H1 (cell line): ENCODE data around the gene RTCA. TPM values are rescaled to one million over a fixed set of nuclear protein-coding genes. Genes with fewer than 3 reads are reported as not detected.

Experiments
- CTCF ChIA-PET: fragments of 300-600 bp; sonication (Branson Sonifier 250); formaldehyde crosslinking; loops from one replicate; lab custom pipeline; 2021; ENCODE audit not compliant: partially characterized antibody; lab: Charles Lee
- POLR2A ChIA-PET: fragments of 300-600 bp; sonication (Branson Sonifier 250); formaldehyde crosslinking; loops from one replicate; lab custom pipeline; 2021; ENCODE audit warnings: inconsistent platforms; ENCODE audit not compliant: partially characterized antibody; lab: Charles Lee
- DNase-seq, 2 experiments: peaks; one replicate each; pipeline versions ENCODE4 v3.0.0 to v3.0.0-alpha.2; 2010 to 2022; ENCODE audit warnings: low spot score in 2 of 2, low read depth in 1 of 2, mixed read lengths in 1 of 2
- FAIRE-seq: peaks from 2 replicates; lab custom pipeline; 2011; peaks lifted over from hg19 to GRCh38; lab: Jason Lieb, UNC
- H2AFZ ChIP-seq: 2 replicates; pipeline ENCODE4 v1.8.1; 2012; ENCODE audit warnings: low read length, inconsistent platforms
- H2AK5ac ChIP-seq: 2 replicates; pipeline ENCODE4 v1.6.1; 2013; ENCODE audit warnings: low read depth, low read length
- H2BK120ac ChIP-seq: replicated peaks from 2 replicates; pipeline ENCODE3; 2013; ENCODE audit warnings: low read depth, low read length, inconsistent platforms
- H2BK12ac ChIP-seq: 2 replicates; pipeline ENCODE4 v1.6.1; 2013; ENCODE audit warnings: low read depth, low read length
- H2BK15ac ChIP-seq: 2 replicates; pipeline ENCODE4 v1.6.1; 2013; ENCODE audit warnings: low read length
- H2BK20ac ChIP-seq: 2 replicates; pipeline ENCODE4 v1.6.1; 2013; ENCODE audit warnings: low read length
- H2BK5ac ChIP-seq: 2 replicates; pipeline ENCODE4 v1.6.1; 2013; ENCODE audit warnings: low read depth, low read length
- H3K14ac ChIP-seq: 2 replicates; pipeline ENCODE4 v1.6.1; 2013; ENCODE audit warnings: inconsistent platforms; ENCODE audit not compliant: insufficient read length
- H3K18ac ChIP-seq: 2 replicates; pipeline ENCODE4 v1.6.1; 2013; ENCODE audit warnings: low read length; ENCODE audit errors: extremely low read depth
- H3K23ac ChIP-seq: 2 replicates; pipeline ENCODE4 v1.6.1; 2013; ENCODE audit warnings: inconsistent platforms; ENCODE audit not compliant: insufficient read length
- H3K23me2 ChIP-seq: 2 replicates; pipeline ENCODE4 v1.6.1; 2013; ENCODE audit warnings: low read depth, low read length
- H3K27ac ChIP-seq: 2 replicates; pipeline ENCODE4 v1.6.1; 2011; ENCODE audit warnings: low read depth, low read length, inconsistent platforms
- H3K27me3 ChIP-seq, 4 experiments: replicated peaks in 1 of 4; 1 replicate in 1 of 4; 2 replicates in 3 of 4; pipeline versions ENCODE4 v1.6.1 to v1.8.1; 2011 to 2013; ENCODE audit warnings: low read length in 3 of 4, mild to moderate bottlenecking in 3 of 4, inconsistent platforms in 2 of 4, mixed read lengths in 2 of 4, moderate library complexity in 1 of 4; ENCODE audit not compliant: control insufficient read depth in 3 of 4, insufficient read depth in 3 of 4; ENCODE audit errors: extremely low read depth in 1 of 4
- H3K36me3 ChIP-seq, 4 experiments: 2 replicates each; pipeline versions ENCODE4 v1.6.1 to v1.8.1; 2011 to 2013; ENCODE audit warnings: mild to moderate bottlenecking in 4 of 4, low read length in 3 of 4, moderate library complexity in 2 of 4, control low read depth in 1 of 4, inconsistent platforms in 1 of 4; ENCODE audit not compliant: insufficient read depth in 4 of 4, control insufficient read depth in 2 of 4
- H3K4ac ChIP-seq: replicated peaks from 2 replicates; pipeline ENCODE3; 2013; ENCODE audit warnings: low read length, low read depth, mixed read lengths, inconsistent platforms; ENCODE audit not compliant: insufficient read length
- H3K4me1 ChIP-seq, 4 experiments: replicated peaks in 1 of 4; 1 replicate in 1 of 4; 2 replicates in 3 of 4; pipeline versions ENCODE4 v1.6.1 to v1.8.1; 2011 to 2013; ENCODE audit warnings: low read length in 3 of 4, inconsistent platforms in 2 of 4, mixed read lengths in 1 of 4; ENCODE audit not compliant: insufficient read depth in 4 of 4, control insufficient read depth in 3 of 4
- H3K4me2 ChIP-seq, 2 experiments: 2 replicates each; pipeline versions ENCODE4 v1.6.1 to v1.8.1; 2011 to 2013; ENCODE audit warnings: low read depth in 2 of 2, low read length in 2 of 2, control low read depth in 1 of 2, inconsistent platforms in 1 of 2, mild to moderate bottlenecking in 1 of 2; ENCODE audit not compliant: insufficient read depth in 1 of 2
- H3K4me3 ChIP-seq, 4 experiments: fragments of 200-600, 300-600 bp in 1 of 4; sonication (generic), shearing (Covaris generic), sonication (Bioruptor Twin) in 1 of 4; 2 replicates each; pipeline versions ENCODE4 v1.5.1 to v1.8.1; 2011 to 2016; ENCODE audit warnings: low read length in 4 of 4, low read depth in 3 of 4, control low read depth in 2 of 4, inconsistent platforms in 2 of 4, mild to moderate bottlenecking in 2 of 4, mixed read lengths in 1 of 4, moderate library complexity in 1 of 4; ENCODE audit not compliant: insufficient read depth in 2 of 4; ENCODE audit errors: extremely low read depth in 1 of 4
- H3K56ac ChIP-seq: replicated peaks from 2 replicates; pipeline ENCODE3; 2013; ENCODE audit warnings: low read depth, mild to moderate bottlenecking, mixed read lengths, low read length, inconsistent platforms; ENCODE audit not compliant: insufficient read length
- H3K79me1 ChIP-seq: 2 replicates; pipeline ENCODE4 v1.6.1; 2013; ENCODE audit warnings: low read depth, low read length, control low read depth
- H3K79me2 ChIP-seq, 2 experiments: 2 replicates each; pipeline versions ENCODE4 v1.6.1 to v1.8.1; 2012 to 2013; ENCODE audit warnings: low read length in 2 of 2, mild to moderate bottlenecking in 2 of 2, inconsistent platforms in 1 of 2; ENCODE audit not compliant: insufficient read depth in 2 of 2, control insufficient read depth in 1 of 2
- H3K9ac ChIP-seq, 4 experiments: replicated peaks in 1 of 4; 1 replicate in 1 of 4; 2 replicates in 3 of 4; pipeline versions ENCODE4 v1.6.1 to v1.8.1; 2011 to 2013; ENCODE audit warnings: low read depth in 3 of 4, low read length in 3 of 4, control low read depth in 2 of 4, mild to moderate bottlenecking in 2 of 4, moderate library complexity in 2 of 4, inconsistent platforms in 1 of 4; ENCODE audit errors: extremely low read depth in 1 of 4
- H3K9me3 ChIP-seq, 2 experiments: 2 replicates each; pipeline versions ENCODE4 v1.6.1 to v1.8.1; 2012 to 2013; ENCODE audit warnings: mild to moderate bottlenecking in 2 of 2, moderate library complexity in 2 of 2, control low read depth in 1 of 2, inconsistent platforms in 1 of 2, low read depth in 1 of 2, low read length in 1 of 2, mixed read lengths in 1 of 2; ENCODE audit not compliant: insufficient read depth in 2 of 2
- H4K20me1 ChIP-seq, 2 experiments: replicated peaks in 1 of 2; 2 replicates each; pipeline versions ENCODE3 to v1.8.1; 2011 to 2013; ENCODE audit warnings: inconsistent platforms in 2 of 2, low read length in 2 of 2, mild to moderate bottlenecking in 1 of 2; ENCODE audit not compliant: insufficient read depth in 2 of 2, control insufficient read depth in 1 of 2
- H4K5ac ChIP-seq: 2 replicates; pipeline ENCODE4 v1.6.1; 2013; ENCODE audit warnings: low read length, low read depth, mixed read lengths, inconsistent platforms; ENCODE audit not compliant: insufficient read length
- H4K8ac ChIP-seq: 2 replicates; pipeline ENCODE4 v1.8.0; 2013; ENCODE audit warnings: mild to moderate bottlenecking, moderate library complexity, low read length, inconsistent platforms; ENCODE audit not compliant: insufficient read depth; ENCODE audit errors: extremely low read depth
- H4K91ac ChIP-seq: replicated peaks from 2 replicates; pipeline ENCODE3; 2013; ENCODE audit warnings: low read length, mixed read lengths, inconsistent platforms; ENCODE audit not compliant: insufficient read length
- SIN3A ChIP-seq, 2 experiments: IDR thresholded peaks in 1 of 2; conservative IDR thresholded peaks in 1 of 2; 2 replicates each; pipeline ENCODE4 v1.6.1; 2011 to 2012; ENCODE audit warnings: low read length in 2 of 2, improper control_type of control experiment in 1 of 2, low read depth in 1 of 2, mild to moderate bottlenecking in 1 of 2
- SP1 ChIP-seq: IDR thresholded peaks from 2 replicates; pipeline ENCODE4 v1.6.1; 2011; ENCODE audit warnings: low read depth, low read length
- WGBS, 2 experiments: shearing (Covaris generic) in 1 of 2; methylation state at CpG; one replicate each; pipeline versions ENCODE4 v1.1.6 to v1.1.7; 2013 to 2015; ENCODE audit warnings: low lambda C conversion rate in 2 of 2, mixed read lengths in 2 of 2, inconsistent platforms in 1 of 2, low coverage in 1 of 2, missing lambda C conversion rate in 1 of 2; ENCODE audit not compliant: insufficient replicate concordance in 2 of 2, insufficient coverage in 1 of 2, insufficient read length in 1 of 2; ENCODE audit errors: extremely low coverage in 1 of 2, missing lambda C conversion rate in 1 of 2; 5-methylcytosine and 5-hydroxymethylcytosine counted together
- polyA plus RNA-seq, 7 experiments: library from polyadenylated mRNA; depleted of rRNA in 3 of 7; stranded (reverse) in 5 of 7; unstranded in 2 of 7; fragments of >200 nt in 5 of 7; fragments of 200-250 nt in 2 of 7; gene quantifications; 1 replicate in 5 of 7; 2 replicates in 1 of 7; 4 replicates in 1 of 7; pipeline versions ENCODE4 v1.2.1 to v1.2.3, GENCODE V29; 2011 to 2013; ENCODE audit warnings: missing spikeins in 2 of 7, mixed read lengths in 2 of 7
- total RNA-seq: library from RNA; stranded (reverse); fragmentation: NEBNext Ultra II Directional; extraction: Animal tissue kit (Norgen Biotek cat#: 25700); gene quantifications from 2 replicates; pipeline ENCODE4 v1.2.1, GENCODE V29; 2021
- TF ChIP-seq, protein P1 (sequence below): IDR thresholded peaks from 2 replicates; pipeline ENCODE4 v1.6.1; 2012; ENCODE audit warnings: inconsistent platforms

The RTCA gene
- total and polyA plus RNA-seq, 2 of the 8 experiments (the other 6 are each of a cell fraction or from before 2014, with no cell fraction given): 13.8 to 31.6 TPM

DNA sequence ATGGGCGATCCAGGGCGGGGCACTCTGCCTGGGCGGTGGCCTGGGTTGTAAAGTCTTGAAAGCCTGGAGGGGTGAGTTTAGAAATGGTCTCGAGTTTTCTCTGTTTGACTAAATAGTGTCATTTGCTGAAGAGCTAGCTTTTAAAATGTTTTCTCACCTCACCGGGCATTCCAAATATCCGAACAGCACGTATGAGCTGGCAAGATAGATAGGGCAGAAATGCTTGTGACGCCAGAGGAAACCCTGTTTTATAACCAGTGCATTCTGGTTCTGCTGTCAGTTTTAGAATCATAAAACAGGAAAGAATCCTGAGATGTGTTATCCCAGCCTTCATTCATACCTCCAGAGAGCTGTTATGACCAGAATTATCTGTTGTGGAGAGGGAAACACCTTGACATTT lies 725 bp downstream of the RTCA start:
- no peak overlapping the region for H4K5ac ChIP-seq
- no peak overlapping the region for H4K8ac ChIP-seq
- peaks cover 4 to 38% (median 25%) of the 10 kb centered on the region in 4 experiments; a peak in 5 of 8 replicates for H3K36me3 ChIP-seq
- H3K4me1 ChIP-seq: peaks cover 0 to 3% (median under 1%) of the 10 kb centered on the region in 4 experiments; a peak in 3 of 7 replicates
- H3K18ac ChIP-seq: no peak overlapping the region
- TF ChIP-seq SIN3A (conservative IDR thresholded peaks at IDR 0.05 in 1 of 2, IDR thresholded peaks at IDR 0.05 in 1 of 2; ENCODE audit: low read depth in 1 of 2, low read length in 2 of 2): 0 out of 4 replicates have a peak, but pooled peaks of 1 of the 2 experiments have one; percentile 6
- TF ChIP-seq, protein P1, sequence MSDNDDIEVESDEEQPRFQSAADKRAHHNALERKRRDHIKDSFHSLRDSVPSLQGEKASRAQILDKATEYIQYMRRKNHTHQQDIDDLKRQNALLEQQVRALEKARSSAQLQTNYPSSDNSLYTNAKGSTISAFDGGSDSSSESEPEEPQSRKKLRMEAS: no peak
- TF ChIP-seq SP1: no peak
- ChIA-PET CTCF (interaction anchor here (0.5 to 2.3 kb wide), 12 partner anchors 9 to 452 kb away, joined by 3 to 17 read pairs (median 4); no protein-coding TSS in a partner anchor), POLR2A (interaction anchor here (0.8 to 3.4 kb wide), 10 partner anchors 11 to 194 kb away, joined by 3 to 30 read pairs (median 4); partner anchors contain the start of genes CDC14A, DBT, SASS6 and TRMT13)
- no peak overlapping the region for H2AK5ac ChIP-seq
- DNase-seq: no peak
- H3K27me3 ChIP-seq: no peaks in the 10 kb centered on the region
- peaks cover 0 to 19% of the 10 kb centered on the region in 2 experiments; a peak in 2 of 4 replicates for H3K79me2 ChIP-seq
- H3K79me1 ChIP-seq: no peaks in the 10 kb centered on the region
- no peak overlapping the region for H2AFZ ChIP-seq
- H3K4me3 ChIP-seq: peak overlapping the region; percentile 83 to 93 (median 90)
- H2BK20ac ChIP-seq: no peak overlapping the region
- no peak for FAIRE-seq
- H2BK15ac ChIP-seq: no peak overlapping the region
- 12% methylated on average over 8 of the region's 8 CpGs; no CpG with 5 or more reads in 1 of the 2 experiments for WGBS, 2 experiments
- peak overlapping the region; percentile 84 to 90 (median 87) for H3K9ac ChIP-seq
- H3K4ac ChIP-seq: no peak overlapping the region
- H3K27ac ChIP-seq: peak overlapping the region; percentile 87; the same call in 1 of the 2 replicates
- H2BK12ac ChIP-seq: no peak overlapping the region
- H3K56ac ChIP-seq: no peak overlapping the region
- H4K20me1 ChIP-seq: no peaks in the 10 kb centered on the region
- H3K9me3 ChIP-seq: no peaks in the 10 kb centered on the region
- H3K23me2 ChIP-seq: no peaks in the 10 kb centered on the region
- H3K4me2 ChIP-seq: peak overlapping the region; percentile 85 to 93
- H2BK5ac ChIP-seq: no peak overlapping the region
- no peak overlapping the region for H3K14ac ChIP-seq
- H2BK120ac ChIP-seq: no peak overlapping the region
- H4K91ac ChIP-seq: no peak overlapping the region
- H3K23ac ChIP-seq: no peak overlapping the region
